ENCODE results near the gene RAB20.

GRCh38 chr13:110492679-110493593 is 68.6 kb downstream of the RAB20 start:
- TF ChIP-seq CTCF (IDR thresholded peaks at IDR 0.05) (no peak), POLR2A (IDR thresholded peaks at IDR 0.05) (no peak)
